ENCODE measurements around the gene ST14.

ST14 gene

DNA sequence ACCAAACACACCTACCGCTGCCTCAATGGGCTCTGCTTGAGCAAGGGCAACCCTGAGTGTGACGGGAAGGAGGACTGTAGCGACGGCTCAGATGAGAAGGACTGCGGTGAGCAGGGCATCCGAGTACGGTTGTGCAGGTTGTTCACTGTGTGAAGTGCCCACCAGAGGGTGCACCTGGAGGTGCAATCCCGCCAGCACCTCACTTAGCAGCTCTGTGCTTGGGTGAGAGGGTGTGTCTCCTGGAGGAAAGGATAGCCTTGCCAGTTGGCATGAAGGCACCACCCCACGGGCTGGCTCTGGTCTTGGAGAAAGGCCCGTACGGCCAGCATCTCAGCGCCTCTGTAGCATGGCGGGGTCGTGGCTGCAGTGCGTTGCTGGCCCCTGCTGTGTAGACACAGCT lies 39.4 kb downstream of the ST14 start:
- H3K4me3 ChIP-seq (replicated peaks; ENCODE audit: low read depth, low read length): no peak overlapping the region

DNA sequence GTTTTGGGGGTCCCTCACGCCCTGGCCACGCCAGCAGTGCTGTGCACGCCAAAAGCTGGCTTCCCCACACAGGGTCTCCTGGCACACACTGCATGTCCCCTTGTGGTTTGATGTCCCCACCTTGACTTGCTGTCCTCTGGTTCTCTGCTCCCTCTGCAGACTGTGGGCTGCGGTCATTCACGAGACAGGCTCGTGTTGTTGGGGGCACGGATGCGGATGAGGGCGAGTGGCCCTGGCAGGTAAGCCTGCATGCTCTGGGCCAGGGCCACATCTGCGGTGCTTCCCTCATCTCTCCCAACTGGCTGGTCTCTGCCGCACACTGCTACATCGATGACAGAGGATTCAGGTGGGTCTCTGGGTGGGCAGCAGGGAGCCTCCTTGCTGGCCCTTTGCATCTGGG lies 40.2 kb downstream of the ST14 start:
- DNase-seq (ENCODE audit: extremely low read depth, low read depth): no peak
- TF ChIP-seq, protein P1, sequence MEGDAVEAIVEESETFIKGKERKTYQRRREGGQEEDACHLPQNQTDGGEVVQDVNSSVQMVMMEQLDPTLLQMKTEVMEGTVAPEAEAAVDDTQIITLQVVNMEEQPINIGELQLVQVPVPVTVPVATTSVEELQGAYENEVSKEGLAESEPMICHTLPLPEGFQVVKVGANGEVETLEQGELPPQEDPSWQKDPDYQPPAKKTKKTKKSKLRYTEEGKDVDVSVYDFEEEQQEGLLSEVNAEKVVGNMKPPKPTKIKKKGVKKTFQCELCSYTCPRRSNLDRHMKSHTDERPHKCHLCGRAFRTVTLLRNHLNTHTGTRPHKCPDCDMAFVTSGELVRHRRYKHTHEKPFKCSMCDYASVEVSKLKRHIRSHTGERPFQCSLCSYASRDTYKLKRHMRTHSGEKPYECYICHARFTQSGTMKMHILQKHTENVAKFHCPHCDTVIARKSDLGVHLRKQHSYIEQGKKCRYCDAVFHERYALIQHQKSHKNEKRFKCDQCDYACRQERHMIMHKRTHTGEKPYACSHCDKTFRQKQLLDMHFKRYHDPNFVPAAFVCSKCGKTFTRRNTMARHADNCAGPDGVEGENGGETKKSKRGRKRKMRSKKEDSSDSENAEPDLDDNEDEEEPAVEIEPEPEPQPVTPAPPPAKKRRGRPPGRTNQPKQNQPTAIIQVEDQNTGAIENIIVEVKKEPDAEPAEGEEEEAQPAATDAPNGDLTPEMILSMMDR (IDR thresholded peaks at IDR 0.05; ENCODE audit: low read depth, low read length, missing control alignments): no peak
- no peak overlapping the region for H3K4me3 ChIP-seq (replicated peaks; ENCODE audit: low read depth, low read length)

More for the DNA sequence above, 39.4 kb downstream of the ST14 start:
- DNase-seq (ENCODE audit: extremely low read depth, low read depth): no peak
- TF ChIP-seq, protein P1 (IDR thresholded peaks at IDR 0.05; ENCODE audit: low read depth, low read length, missing control alignments): no peak

DNA sequence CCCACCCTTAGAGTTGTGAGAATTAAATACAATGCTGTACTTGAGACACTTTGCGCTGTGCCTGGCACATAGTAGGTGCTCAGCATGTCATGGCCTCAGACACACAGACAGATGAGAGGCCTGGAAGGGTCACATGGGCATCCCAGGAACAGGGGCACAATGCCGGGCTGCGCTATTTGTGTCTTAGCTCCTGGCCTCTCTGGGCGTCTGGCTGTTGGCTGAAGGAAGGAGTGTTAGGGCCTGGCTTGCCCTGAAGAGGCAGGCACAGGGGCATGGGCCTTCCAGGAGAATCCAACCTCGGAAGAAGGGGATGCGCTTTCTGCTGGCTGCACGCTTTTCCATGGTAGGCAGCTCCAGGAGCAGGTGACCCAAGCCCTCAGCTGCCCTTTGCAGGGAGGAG lies 41.4 kb downstream of the ST14 start:
- TF ChIP-seq, protein P1 (IDR thresholded peaks at IDR 0.05; ENCODE audit: low read depth, low read length, missing control alignments): no peak
- no peak for DNase-seq (ENCODE audit: extremely low read depth, low read depth)
- no peak overlapping the region for H3K4me3 ChIP-seq (replicated peaks; ENCODE audit: low read depth, low read length)

GRCh38 chr11:130202009-130202817 lies 42.6 kb downstream of the ST14 start:
- TF ChIP-seq, protein P1 (IDR thresholded peaks at IDR 0.05; ENCODE audit: low read depth, low read length, missing control alignments): no peak
- DNase-seq (ENCODE audit: extremely low read depth, low read depth): no peak
- H3K4me3 ChIP-seq (replicated peaks; ENCODE audit: low read depth, low read length): no peak overlapping the region

- TF ChIP-seq, protein P1 (IDR thresholded peaks at IDR 0.05; ENCODE audit: low read depth, low read length, missing control alignments): no peak
- no peak for DNase-seq (ENCODE audit: extremely low read depth, low read depth)
- H3K4me3 ChIP-seq (replicated peaks; ENCODE audit: low read depth, low read length): no peak overlapping the region
Measured at GRCh38 chr11:130202818-130203689, 43.5 kb downstream of the ST14 start.

GRCh38 chr11:130203766-130204702 lies 44.5 kb downstream of the ST14 start:
- H3K4me3 ChIP-seq (replicated peaks; ENCODE audit: low read depth, low read length): no peak overlapping the region
- DNase-seq (ENCODE audit: extremely low read depth, low read depth): no peak
- TF ChIP-seq, protein P1 (IDR thresholded peaks at IDR 0.05; ENCODE audit: low read depth, low read length, missing control alignments): no peak

All from HFF-Myc (cell line).